DND-41 (cell line): ENCODE results near the gene MYRIP.

Experiments used
- CTCF ChIP-seq: IDR thresholded peaks from 2 replicates; pipeline ENCODE4 v1.5.1; 2012; ENCODE audit warnings: borderline replicate concordance, low read length, moderate library complexity, mild to moderate bottlenecking; ENCODE audit not compliant: poor library complexity, severe bottlenecking; ENCODE audit errors: extremely low read depth
- EZH2 ChIP-seq: IDR thresholded peaks from 3 replicates; pipeline ENCODE4 v1.6.1; 2012; ENCODE audit warnings: borderline replicate concordance, low read depth, mild to moderate bottlenecking, moderate library complexity, low read length, inconsistent platforms; ENCODE audit not compliant: severe bottlenecking

- TF ChIP-seq CTCF (no peak), EZH2 (no peak)
Observed at GRCh38 chr3:40223856-40224255, 414.4 kb downstream of the MYRIP start.
